Fibroblast of peridontal ligament (primary cell): ENCODE results near the gene APOL1.
"Not testable (repeated sequence)": the region's sequence is repeated elsewhere in the genome, so short reads cannot be mapped to it uniquely, and the experiment has no call there.

Source experiments
- DNase-seq: peaks from one replicate; pipeline ENCODE4 v3.0.0-alpha.2; 2010; ENCODE audit errors: extremely low read depth

Gene APOL1

DNA sequence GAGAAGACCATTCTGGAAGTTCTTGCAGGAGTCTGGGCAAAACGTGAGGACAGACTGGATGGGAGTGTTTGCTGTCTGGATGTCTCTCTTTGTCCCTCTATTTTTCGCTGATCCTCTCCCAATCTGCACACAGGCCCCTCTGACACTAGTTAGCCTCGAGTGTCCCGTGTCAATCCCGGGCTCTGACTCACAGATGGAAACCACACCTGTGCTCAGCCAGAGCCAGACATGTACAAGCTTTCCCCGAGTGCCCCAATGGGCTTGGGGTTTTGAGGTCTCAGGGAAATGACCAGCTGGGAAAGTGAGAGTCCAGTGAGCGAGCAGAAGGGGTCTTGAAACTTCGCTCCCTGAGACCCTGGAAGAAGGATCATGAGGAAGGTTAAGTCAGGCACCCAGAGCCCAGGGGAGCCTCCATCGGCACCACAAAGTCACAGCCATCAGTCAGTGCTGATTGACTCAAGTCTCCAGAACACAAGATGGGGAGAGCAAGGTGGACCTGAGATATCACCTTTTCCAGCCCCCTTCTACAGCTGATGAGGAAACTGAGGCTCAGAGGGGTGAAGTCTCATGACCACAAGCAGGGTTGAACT, 27.5 kb upstream of the APOL1 start:
- DNase-seq: no peak

- no peak for DNase-seq
Measured at GRCh38 chr22:36226189-36226588, 26.7 kb upstream of the APOL1 start.

DNA sequence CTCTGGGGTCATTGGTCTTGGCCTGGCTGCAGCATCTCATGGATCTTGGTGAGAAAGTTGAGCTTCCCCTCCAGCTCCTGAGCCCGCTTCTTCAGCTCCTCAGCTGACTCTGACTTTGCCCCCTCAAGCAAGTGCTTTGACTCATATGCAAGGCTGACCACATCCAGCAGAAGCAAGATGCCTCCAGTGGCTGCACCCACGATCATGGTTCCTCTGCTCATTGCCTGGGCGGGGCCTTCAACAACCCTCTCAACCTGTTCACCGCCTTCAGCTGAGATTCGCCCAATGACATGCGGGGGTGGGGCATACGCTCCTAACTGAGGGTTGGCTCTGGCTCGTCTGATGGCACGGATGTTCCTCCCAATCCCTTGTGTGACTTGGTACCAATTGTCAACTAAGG, 25.5 kb upstream of the APOL1 start:
- no peak for DNase-seq

DNA sequence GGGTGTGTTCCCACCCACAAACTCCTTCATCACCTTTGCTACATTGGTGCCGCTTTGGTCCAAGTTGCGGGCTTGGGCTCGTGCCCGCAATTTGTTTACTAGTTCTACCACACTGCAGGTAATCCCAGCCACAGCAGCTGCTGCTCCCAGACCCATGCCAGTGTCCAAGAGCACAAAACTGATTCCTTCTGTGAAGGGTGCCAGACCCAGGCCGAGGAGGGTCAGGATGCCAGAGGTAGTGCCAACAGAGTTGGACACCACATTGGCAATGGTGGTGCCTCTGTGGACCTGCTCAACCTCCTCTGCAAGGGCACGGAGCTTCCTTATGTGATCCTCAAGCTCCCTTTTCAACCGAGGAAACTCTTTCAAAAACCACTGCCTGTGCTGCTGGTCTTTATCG, 25.1 kb upstream of the APOL1 start:
- no peak for DNase-seq

GRCh38 chr22:36228369-36228768, 24.6 kb upstream of the APOL1 start:
- not testable (repeated sequence) for DNase-seq

DNA sequence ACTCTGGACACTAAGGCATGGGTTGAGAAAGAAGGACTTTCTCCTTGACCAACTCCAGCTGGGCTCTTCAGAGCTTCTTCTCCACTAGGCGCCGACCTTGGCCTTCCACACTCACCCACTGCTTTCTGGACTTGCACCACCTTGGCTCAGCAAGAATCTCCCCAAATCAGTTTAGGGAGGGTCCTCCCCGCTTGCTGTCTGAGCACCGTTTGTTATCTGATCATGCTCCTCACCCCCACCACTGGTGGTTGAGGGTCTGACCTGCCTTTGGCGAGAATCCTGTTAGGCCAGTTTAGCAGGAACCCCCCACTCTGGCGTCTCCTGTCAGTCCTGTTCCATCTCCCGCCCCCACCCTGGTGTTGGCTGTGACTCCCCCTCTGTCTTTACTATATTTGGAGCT, 24.0 kb upstream of the APOL1 start:
- DNase-seq: no peak

GRCh38 chr22:36229649-36230048, 23.3 kb upstream of the APOL1 start:
- not testable (repeated sequence) for DNase-seq

DNA sequence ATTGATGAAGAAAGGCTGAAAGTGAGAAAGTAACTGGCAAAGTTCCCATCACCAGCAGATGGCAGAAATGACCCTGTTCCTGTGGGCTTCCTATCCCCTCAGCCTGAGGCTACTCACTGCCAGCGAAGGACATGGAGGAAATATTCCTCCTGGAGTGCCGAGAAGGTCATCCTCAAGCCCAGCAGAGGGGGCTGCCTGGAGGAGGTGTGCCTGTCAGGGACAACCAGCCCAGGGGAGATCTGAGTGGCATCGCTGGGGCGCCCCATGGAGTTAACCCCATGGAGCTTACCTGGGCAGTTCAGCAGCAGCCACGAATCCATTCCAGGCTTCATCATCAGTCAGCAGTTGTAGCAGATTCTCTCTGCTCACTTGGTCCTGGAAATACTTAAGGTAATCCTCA, 21.9 kb upstream of the APOL1 start:
- not testable (repeated sequence) for DNase-seq

DNA sequence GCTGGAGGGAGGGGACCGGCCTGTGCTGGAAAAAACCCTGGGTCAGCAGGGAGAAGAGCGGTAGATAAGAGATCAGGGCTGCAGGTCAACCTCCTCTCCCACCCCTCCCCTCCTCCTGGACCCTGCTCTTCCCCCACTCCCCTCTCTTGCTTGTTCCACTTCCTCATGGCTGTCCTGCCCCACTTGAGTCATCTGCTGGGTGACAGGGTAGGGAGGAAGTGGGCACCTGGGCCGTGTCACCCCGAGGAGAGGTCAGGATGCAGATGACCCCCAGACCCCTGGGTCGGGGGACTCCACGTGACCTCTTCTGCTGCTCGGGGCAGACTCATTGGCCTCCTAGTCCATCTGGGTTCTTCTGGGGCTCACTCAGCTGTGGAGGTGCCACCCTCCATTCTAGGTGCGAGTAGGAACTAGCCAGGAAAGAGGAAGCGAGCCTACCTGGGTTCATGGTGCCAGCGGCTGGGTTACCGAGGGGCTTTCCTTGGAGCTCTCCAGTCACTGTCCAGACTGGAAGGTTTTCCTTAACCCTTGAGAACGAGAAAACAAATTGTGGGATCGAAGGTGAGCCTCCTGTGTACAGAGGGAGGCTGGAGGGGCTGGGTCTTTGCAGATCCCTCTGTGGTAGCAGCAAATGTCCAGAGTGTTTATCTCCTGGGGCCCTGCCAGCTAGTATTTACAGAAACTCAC, 20.1 kb upstream of the APOL1 start:
- no peak for DNase-seq

DNA sequence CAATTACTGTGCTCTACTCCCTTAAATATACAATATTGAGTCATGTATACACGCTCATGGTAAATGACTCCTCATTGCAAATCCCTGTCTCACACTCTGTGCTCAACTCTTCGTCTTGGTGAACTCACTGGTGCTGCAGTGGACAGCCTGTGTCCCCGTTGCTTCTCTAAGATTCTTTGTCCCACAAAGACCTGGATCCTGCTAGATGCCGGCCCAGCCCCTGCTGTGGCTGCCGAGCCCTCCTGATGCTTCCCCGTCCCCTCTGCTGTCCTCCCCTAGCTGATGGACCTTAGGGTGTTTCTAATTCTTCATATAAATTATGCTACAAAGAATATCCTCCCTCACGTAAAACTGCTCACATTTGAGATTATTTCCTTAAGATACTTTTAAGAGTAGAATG, 19.1 kb upstream of the APOL1 start:
- no peak for DNase-seq

- no peak for DNase-seq
Measured at GRCh38 chr22:36234213-36234612, 18.7 kb upstream of the APOL1 start.

- DNase-seq: no peak
Measured at GRCh38 chr22:36234919-36235318, 18.0 kb upstream of the APOL1 start.

DNA sequence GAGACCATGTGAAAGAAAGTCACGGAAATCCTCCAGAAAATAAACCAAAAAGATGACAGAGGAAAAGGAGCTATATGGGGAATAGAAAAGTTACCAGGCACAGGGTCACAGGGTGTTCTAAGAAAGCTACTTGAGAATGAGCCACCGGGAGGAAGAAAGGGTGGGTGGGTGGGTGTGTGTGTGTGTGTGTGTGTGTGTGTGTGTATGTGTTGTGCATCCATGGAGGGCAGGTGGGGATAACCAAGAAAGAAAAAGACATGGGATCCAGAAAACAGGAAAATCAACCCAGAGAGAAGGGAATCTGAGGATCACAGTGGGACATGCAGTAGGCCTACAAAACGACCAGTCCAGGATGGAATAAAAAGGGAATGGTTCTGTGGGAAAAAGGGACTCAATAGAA, 17.3 kb upstream of the APOL1 start:
- DNase-seq: no peak

- no peak for DNase-seq
Measured at GRCh38 chr22:36236388-36237319, 16.3 kb upstream of the APOL1 start.

- peak; percentile 44 for DNase-seq
Measured at GRCh38 chr22:36237462-36238372, 15.2 kb upstream of the APOL1 start.

DNA sequence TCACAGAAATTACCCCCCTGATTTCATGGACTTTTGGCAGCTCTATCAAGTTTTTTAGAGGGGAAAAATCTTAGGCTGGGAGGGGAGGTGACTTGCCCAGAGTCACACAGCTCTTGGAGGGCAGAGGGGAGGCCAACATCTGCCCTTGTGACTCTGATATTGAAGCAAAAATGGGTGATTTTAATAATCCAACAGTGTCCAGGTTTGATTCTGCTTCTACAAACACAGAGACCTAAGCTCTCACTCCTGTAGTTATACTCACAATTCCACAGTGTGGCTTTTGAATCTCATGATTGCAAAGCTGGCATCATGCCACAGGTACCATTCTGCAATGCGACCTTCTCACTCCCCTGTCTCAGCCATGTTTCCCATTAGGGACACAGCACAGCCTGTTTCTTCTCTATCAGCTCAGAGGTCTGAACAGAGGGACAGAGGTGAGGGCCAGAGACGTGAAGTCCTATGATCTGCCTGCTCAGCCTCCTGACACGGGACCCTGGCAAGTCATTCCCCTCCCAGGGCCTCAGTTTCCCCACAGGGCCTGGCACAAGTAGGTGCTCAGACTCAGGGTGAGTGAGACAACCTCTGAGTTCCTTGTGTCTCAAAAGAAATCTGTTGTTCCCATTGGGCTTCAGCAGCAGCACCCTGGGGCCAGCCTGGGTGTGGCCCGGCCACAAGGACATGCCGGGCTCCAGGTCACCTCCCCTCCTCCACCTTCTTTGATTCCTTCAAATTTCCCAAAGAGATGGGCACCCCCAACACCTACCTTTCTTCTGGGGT, 14.4 kb upstream of the APOL1 start:
- DNase-seq: no peak

DNA sequence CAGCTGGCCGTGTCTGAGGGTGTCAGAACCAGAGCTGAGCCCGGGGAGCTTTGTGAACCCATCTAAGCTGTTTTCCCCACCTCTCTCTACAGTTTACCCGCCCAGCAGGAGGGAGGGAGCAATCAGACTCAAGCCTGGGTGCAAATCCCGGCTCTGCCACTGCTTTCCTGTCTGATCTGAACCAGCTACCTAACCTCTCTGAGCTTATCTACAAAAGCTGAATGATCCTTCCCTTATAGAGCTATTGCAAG, 13.9 kb upstream of the APOL1 start:
- no peak for DNase-seq

- DNase-seq: peak; percentile 92
Measured at GRCh38 chr22:36239401-36240171, 13.3 kb upstream of the APOL1 start, which contains the start of gene APOL2. Gene APOL2, minus strand, starts transcription at chr22:36239527. Its CDS starts 6,365 bp downstream, at chr22:36233162.

- DNase-seq: no peak
Measured at GRCh38 chr22:36243986-36244385, 8.9 kb upstream of the APOL1 start.
